Activated B cell treated with CpG ODN at 0.5 μM for 24 hours (primary cell): ENCODE results near the gene GALNT12. TPM values are rescaled to one million over a fixed set of nuclear protein-coding genes. Genes with fewer than 3 reads are reported as not detected.

ENCODE experiments used
- ATAC-seq: fragments of 200-7000 bp; cut with Tn5 transposase; one replicate; pipeline ENCODE4 v1.10.0; 2021; ENCODE audit warnings: low read depth, mild to moderate bottlenecking, moderate library complexity
- CTCF ChIA-PET: fragments of 350-600 bp; sonication (Branson Sonifier 250); formaldehyde crosslinking; loops from one replicate; lab custom pipeline; 2021; ENCODE audit warnings: antibody characterized with exemption; lab: Charles Lee
- POLR2A ChIA-PET: fragments of 350-600 bp; sonication (Branson Sonifier 250); formaldehyde crosslinking; loops from one replicate; lab custom pipeline; 2021; ENCODE audit warnings: antibody characterized with exemption; lab: Charles Lee
- DNase-seq: peaks from one replicate; pipeline ENCODE4 v3.0.0; 2022
- H3K27ac Mint-ChIP-seq: one replicate; pipeline ENCODE4 v1.8.0; 2020; ENCODE audit warnings: mixed read lengths
- H3K27me3 Mint-ChIP-seq: one replicate; pipeline ENCODE4 v1.8.0; 2021; ENCODE audit warnings: mixed read lengths
- H3K36me3 Mint-ChIP-seq: one replicate; pipeline ENCODE4 v1.8.0; 2021; ENCODE audit warnings: low read depth, mixed read lengths
- H3K4me1 Mint-ChIP-seq: one replicate; pipeline ENCODE4 v1.8.0; 2021; ENCODE audit warnings: mixed read lengths
- H3K4me3 Mint-ChIP-seq: one replicate; pipeline ENCODE4 v1.8.0; 2020; ENCODE audit warnings: mild to moderate bottlenecking, mixed read lengths
- H3K9me3 Mint-ChIP-seq: one replicate; pipeline ENCODE4 v1.8.0; 2020; ENCODE audit warnings: mixed read lengths
- intact Hi-C: fragments of 100-400 bp; cut with micrococcal nuclease; formaldehyde crosslinking; loops from one replicate; pipeline ENCODE4 v1.15.1; 2024
- total RNA-seq: library from RNA; stranded (reverse); gene quantifications from 2 replicates; pipeline ENCODE4 v1.2.3, GENCODE V29; 2022
- TF ChIP-seq, protein P1 (sequence below): fragments of 200-600 bp; IDR thresholded peaks from one replicate; pipeline ENCODE4 v1.8.0; 2022; ENCODE audit warnings: antibody characterized with exemption, mild to moderate bottlenecking

GALNT12 gene
- total RNA-seq, 1 donor from 2014 or later = 2.0 TPM

DNA sequence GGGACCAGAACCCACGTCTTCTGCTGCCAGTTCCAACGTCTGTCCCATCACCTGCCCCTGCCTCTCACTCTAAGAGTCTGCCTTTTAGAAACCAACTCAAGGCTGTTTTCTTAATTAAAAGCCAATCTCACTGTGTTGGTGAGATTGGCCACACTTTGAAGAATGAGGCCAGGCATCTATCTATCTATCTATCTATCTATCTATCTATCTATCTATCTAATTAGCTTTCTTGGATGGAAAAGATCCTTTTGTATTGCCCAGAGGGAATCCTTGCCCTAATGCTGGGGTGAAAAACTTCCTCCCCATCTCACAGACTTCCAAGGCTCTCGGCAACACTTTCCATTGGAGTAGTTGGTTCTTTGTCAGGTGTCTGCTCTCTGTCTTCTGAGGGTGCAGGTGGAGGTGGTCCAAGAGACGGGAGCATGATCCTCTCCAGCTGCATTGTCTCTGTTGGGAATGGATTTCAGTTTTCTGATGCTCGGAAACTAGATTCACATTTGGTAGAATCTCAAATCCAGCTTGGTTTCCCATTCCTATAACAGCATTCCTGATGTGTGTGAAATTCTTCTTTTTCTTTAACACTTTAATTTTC is 57.9 kb downstream of the GALNT12 start:
- H3K27me3 Mint-ChIP-seq = peaks cover 6% of the 10 kb centered on the region
- TF ChIP-seq, protein P1, sequence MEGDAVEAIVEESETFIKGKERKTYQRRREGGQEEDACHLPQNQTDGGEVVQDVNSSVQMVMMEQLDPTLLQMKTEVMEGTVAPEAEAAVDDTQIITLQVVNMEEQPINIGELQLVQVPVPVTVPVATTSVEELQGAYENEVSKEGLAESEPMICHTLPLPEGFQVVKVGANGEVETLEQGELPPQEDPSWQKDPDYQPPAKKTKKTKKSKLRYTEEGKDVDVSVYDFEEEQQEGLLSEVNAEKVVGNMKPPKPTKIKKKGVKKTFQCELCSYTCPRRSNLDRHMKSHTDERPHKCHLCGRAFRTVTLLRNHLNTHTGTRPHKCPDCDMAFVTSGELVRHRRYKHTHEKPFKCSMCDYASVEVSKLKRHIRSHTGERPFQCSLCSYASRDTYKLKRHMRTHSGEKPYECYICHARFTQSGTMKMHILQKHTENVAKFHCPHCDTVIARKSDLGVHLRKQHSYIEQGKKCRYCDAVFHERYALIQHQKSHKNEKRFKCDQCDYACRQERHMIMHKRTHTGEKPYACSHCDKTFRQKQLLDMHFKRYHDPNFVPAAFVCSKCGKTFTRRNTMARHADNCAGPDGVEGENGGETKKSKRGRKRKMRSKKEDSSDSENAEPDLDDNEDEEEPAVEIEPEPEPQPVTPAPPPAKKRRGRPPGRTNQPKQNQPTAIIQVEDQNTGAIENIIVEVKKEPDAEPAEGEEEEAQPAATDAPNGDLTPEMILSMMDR = no peak
- H3K9me3 Mint-ChIP-seq = no peaks in the 10 kb centered on the region
- H3K36me3 Mint-ChIP-seq = no peaks in the 10 kb centered on the region
- ChIA-PET POLR2A (no interaction called here), CTCF (no interaction called here)
- no peak overlapping the region for H3K27ac Mint-ChIP-seq
- H3K4me3 Mint-ChIP-seq = no peak overlapping the region
- no peak for ATAC-seq
- H3K4me1 Mint-ChIP-seq = no peaks in the 10 kb centered on the region
- intact Hi-C loops = no loop called here
- DNase-seq = no peak

DNA sequence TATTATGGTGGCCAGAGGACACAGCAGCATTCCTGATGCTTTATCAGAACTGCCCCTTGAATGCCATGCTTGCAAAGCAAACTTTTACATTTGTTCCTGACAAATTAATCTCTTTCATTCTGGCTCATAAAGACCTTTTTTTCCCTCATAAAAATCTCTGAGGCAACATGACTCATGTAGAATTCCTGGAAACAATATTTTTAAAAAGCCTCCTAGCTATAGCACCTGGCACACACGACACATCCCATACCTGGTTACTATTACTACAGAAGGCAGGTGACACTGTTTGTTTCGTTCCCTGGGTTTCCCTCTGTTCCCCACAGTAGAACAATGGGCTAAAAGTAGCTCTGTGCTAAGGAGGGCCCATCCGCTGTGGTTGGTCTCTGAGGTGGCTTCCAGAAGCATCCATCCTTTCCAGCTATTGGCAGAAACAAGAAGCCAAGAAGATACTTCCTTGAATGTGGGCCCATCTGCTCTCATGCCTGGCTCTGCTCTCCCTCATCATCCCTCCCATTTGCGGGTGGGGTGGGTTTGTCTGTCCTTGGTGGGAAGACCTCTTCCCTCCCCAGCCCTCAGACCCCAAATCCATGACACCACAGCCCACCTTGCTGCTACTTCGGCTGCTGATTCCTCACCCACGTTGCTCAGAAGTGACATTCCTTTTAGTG is 59.1 kb downstream of the GALNT12 start:
- Mint-ChIP-seq H3K4me3 (no peak overlapping the region), H3K27me3 (peaks cover 6% of the 10 kb centered on the region), H3K36me3 (no peaks in the 10 kb centered on the region), H3K27ac (no peak overlapping the region), H3K9me3 (no peaks in the 10 kb centered on the region), H3K4me1 (no peaks in the 10 kb centered on the region)
- no peak for DNase-seq
- intact Hi-C loops = no loop called here
- TF ChIP-seq, protein P1 = no peak
- ChIA-PET CTCF (no interaction called here), POLR2A (no interaction called here)
- ATAC-seq = no peak

DNA sequence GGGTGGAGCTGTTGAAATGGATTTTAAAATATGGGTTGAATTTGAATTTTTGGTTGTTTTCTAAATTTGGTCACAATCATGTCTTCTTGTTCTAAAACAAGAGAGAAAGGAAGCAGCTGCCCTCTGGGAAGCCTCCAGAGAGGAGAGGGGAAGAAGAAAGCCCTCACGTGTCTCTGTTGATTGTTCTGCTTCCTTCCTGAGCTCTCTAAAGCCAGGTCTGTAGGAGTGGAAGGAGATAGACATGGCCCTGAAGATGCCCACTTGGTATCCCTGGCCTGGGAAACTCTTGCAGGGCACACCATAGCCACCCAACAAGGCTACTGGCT is 59.6 kb downstream of the GALNT12 start:
- POLR2A ChIA-PET = no interaction called here

DNA sequence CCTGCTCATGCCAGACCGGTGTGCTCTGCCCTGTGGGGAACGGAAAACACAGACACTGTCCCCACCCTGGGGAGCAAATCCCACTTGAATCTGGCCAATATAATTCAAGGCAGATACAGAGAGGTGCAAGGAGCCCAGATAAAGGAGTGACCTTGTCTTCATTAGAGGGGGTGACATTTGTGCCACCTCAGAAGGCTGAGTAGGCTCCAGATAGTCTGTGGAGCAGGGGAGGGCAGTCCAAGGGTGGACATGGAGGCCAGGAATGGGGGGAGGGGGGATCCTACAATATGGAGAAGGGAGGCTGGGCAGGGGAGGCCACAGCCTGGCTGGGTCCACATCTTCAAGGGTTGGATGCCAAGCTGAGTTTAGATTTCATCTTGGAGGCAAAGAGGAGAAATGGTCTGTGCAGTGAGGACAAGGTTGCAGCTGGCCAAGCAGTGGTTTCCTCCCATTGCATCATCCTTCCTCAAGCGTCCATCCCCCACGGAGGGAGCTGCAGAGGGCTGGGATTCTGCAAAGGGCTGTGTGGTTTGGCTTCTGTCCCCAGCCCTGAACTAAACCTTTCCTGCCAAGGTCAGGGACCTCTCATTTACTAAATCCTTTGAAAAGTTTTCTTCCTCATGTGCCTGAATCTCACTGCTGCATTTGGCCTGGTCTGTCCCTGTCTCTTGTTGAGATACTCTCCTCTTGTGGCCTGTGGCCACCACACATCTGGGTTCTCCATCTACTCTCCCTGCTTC is 60.1 kb downstream of the GALNT12 start:
- ATAC-seq = no peak

More for the DNA sequence above, 59.6 kb downstream of the GALNT12 start:
- no peaks in the 10 kb centered on the region for H3K9me3 Mint-ChIP-seq
- peaks cover 6% of the 10 kb centered on the region for H3K27me3 Mint-ChIP-seq
- ATAC-seq (no peak), DNase-seq (no peak)
- TF ChIP-seq, protein P1 = no peak
- CTCF ChIA-PET = no interaction called here
- H3K36me3 Mint-ChIP-seq = no peaks in the 10 kb centered on the region
- no peak overlapping the region for H3K4me3 Mint-ChIP-seq
- intact Hi-C loops = no loop called here
- H3K27ac Mint-ChIP-seq = no peak overlapping the region
- H3K4me1 Mint-ChIP-seq = no peaks in the 10 kb centered on the region

More for the DNA sequence above, 60.1 kb downstream of the GALNT12 start:
- no peak overlapping the region for H3K27ac Mint-ChIP-seq
- TF ChIP-seq, protein P1 = no peak
- intact Hi-C loops = no loop called here
- no peaks in the 10 kb centered on the region for H3K36me3 Mint-ChIP-seq
- ChIA-PET POLR2A (no interaction called here), CTCF (no interaction called here)
- H3K4me3 Mint-ChIP-seq = no peak overlapping the region
- H3K9me3 Mint-ChIP-seq = no peaks in the 10 kb centered on the region
- H3K27me3 Mint-ChIP-seq = peaks cover 6% of the 10 kb centered on the region
- no peaks in the 10 kb centered on the region for H3K4me1 Mint-ChIP-seq
- no peak for DNase-seq
